ENCODE data around the gene RBBP5.
A peak's percentile ranks its signal among the peaks of the same experiment; 100 is the strongest.

RBBP5 gene

GRCh38 chr1:205121660-205122488 lies at the start of gene RBBP5:
RBBP5 (minus strand) TSS chr1:205121978; CDS start chr1:205121873, 105 bp downstream.
- peak within 1 kb of the TSS; percentile 77 for H3K4me3 ChIP-seq (IDR thresholded peaks at IDR 0.05; ENCODE audit: insufficient read depth, low read depth, low read length)
- H3K27me3 ChIP-seq (ENCODE audit: insufficient read depth, low read depth), result no peaks in the 10 kb centered on the region
- H3K79me2 ChIP-seq (ENCODE audit: insufficient read depth, low read depth), result peaks cover 43% of the 10 kb centered on the region
- TF ChIP-seq, protein P1, sequence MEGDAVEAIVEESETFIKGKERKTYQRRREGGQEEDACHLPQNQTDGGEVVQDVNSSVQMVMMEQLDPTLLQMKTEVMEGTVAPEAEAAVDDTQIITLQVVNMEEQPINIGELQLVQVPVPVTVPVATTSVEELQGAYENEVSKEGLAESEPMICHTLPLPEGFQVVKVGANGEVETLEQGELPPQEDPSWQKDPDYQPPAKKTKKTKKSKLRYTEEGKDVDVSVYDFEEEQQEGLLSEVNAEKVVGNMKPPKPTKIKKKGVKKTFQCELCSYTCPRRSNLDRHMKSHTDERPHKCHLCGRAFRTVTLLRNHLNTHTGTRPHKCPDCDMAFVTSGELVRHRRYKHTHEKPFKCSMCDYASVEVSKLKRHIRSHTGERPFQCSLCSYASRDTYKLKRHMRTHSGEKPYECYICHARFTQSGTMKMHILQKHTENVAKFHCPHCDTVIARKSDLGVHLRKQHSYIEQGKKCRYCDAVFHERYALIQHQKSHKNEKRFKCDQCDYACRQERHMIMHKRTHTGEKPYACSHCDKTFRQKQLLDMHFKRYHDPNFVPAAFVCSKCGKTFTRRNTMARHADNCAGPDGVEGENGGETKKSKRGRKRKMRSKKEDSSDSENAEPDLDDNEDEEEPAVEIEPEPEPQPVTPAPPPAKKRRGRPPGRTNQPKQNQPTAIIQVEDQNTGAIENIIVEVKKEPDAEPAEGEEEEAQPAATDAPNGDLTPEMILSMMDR (conservative IDR thresholded peaks at IDR 0.05; ENCODE audit: low read depth, low read length), result peak; percentile 67; the same call in 1 of the 2 replicates
- peak within 1 kb of the TSS; percentile 85 for H3K4me2 ChIP-seq
- H2AFZ ChIP-seq (ENCODE audit: low read depth), result peak within 1 kb of the TSS; percentile 82
- peak within 1 kb of the TSS; percentile 67 for H3K27ac ChIP-seq
- H3K9ac ChIP-seq, result peak within 1 kb of the TSS; percentile 68
- H3K36me3 ChIP-seq (ENCODE audit: insufficient read depth), result peaks cover 6% of the 10 kb centered on the region; the same call in 1 of the 2 replicates
- H3K4me1 ChIP-seq (ENCODE audit: low read depth, poor library complexity, severe bottlenecking), result peaks cover 36% of the 10 kb centered on the region
- H4K20me1 ChIP-seq (ENCODE audit: insufficient read depth), result no peaks in the 10 kb centered on the region

DNA sequence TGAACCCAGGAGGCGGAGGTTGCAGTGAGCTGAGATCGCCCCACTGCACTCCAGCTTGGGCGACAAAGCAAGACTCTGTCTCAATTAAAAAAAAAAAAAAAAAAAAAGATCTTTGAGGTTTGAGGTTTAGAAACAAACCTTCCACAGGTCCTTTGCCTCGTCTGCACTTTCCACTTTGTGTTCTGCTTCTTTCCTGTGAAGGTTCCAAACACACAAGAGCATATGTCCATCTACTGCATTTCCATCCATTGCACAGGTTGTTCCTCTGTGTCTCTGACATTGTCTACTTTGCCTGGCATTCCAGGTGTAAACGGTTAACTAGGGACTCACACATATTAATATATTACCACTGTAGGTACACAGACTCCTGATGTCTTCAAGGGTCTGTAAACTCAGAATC lies 49.6 kb upstream of the RBBP5 start:
- Histone ChIP-seq H3K27ac (peak overlapping the region; percentile 32; the same call in 1 of the 2 replicates), H3K4me3 (IDR thresholded peaks at IDR 0.05; ENCODE audit: insufficient read depth, low read depth, low read length) (no peak overlapping the region), H3K27me3 (ENCODE audit: insufficient read depth, low read depth) (no peaks in the 10 kb centered on the region), H3K4me1 (ENCODE audit: low read depth, poor library complexity, severe bottlenecking) (peaks cover 39% of the 10 kb centered on the region), H3K79me2 (ENCODE audit: insufficient read depth, low read depth) (no peaks in the 10 kb centered on the region), H3K36me3 (ENCODE audit: insufficient read depth) (no peaks in the 10 kb centered on the region), H3K4me2 (peak overlapping the region; percentile 32; the same call in 1 of the 2 replicates), H3K9ac (no peak overlapping the region), H4K20me1 (ENCODE audit: insufficient read depth) (no peaks in the 10 kb centered on the region), H2AFZ (ENCODE audit: low read depth) (no peak overlapping the region)
- TF ChIP-seq, protein P1 (conservative IDR thresholded peaks at IDR 0.05; ENCODE audit: low read depth, low read length), result no peak

DNA sequence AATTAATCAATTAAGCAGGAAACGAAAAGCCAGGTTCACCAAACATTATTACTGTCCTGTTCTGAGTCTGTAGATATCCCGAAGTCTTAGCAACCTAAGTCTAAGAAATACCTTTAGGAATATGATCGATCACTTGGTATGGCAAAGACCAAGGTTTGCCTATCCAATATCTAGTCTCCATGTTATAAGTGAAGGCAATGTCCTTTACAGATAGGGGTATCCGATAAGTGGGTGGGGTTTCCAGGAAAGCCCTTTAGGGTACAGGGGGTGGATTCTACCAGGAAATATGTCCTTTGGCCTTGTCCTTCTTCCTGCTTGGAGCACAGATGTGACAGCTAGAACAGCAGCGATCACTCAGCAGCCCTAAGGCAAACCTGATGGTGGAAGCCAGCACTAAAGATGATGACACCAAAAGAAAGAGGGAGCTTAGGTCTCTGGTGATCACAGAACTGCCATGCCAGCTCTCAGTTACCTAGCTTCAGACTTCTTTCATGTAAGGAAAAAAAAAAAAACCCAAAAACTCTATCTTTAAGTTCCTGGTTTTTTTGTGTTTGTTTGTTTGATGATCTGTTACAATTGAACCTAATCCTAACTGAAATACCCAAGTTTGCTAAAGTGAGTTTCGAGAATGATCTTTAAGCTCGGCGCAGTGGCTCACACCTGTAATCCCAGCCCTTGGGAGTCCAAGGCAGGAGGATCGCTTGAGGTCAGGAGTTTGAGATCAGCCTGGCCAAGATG lies 48.9 kb upstream of the RBBP5 start:
- Histone ChIP-seq H3K4me1 (ENCODE audit: low read depth, poor library complexity, severe bottlenecking) (peaks cover 39% of the 10 kb centered on the region), H3K27ac (peak overlapping the region; percentile 32; the same call in 1 of the 2 replicates), H3K9ac (no peak overlapping the region), H3K4me3 (IDR thresholded peaks at IDR 0.05; ENCODE audit: insufficient read depth, low read depth, low read length) (no peak overlapping the region), H3K36me3 (ENCODE audit: insufficient read depth) (no peaks in the 10 kb centered on the region), H3K27me3 (ENCODE audit: insufficient read depth, low read depth) (no peaks in the 10 kb centered on the region), H2AFZ (ENCODE audit: low read depth) (no peak overlapping the region), H3K79me2 (ENCODE audit: insufficient read depth, low read depth) (no peaks in the 10 kb centered on the region), H4K20me1 (ENCODE audit: insufficient read depth) (no peaks in the 10 kb centered on the region), H3K4me2 (peak overlapping the region; percentile 4; the same call in 1 of the 2 replicates)
- TF ChIP-seq, protein P1 (conservative IDR thresholded peaks at IDR 0.05; ENCODE audit: low read depth, low read length), result no peak

DNA sequence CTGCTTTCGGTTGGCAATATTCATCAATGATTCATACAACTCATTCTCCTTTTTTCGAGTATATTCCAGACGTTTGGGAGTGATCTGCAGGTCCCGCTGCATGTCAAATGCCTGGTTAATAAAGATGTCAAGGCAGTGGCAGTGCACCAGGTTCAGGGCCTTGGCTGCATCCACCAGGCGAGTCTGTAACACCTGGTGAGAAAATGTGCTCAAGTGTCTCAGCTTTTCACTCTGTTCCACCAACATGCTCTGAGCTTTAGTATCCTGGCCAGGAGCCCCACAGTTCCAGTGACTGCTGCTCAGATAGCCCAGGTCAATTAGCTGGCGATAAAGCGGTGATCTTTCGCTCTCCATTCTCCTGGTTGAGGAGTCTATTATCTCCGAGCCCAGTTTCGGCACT lies 47.5 kb upstream of the RBBP5 start:
- Histone ChIP-seq H3K4me3 (IDR thresholded peaks at IDR 0.05; ENCODE audit: insufficient read depth, low read depth, low read length) (no peak overlapping the region), H3K27me3 (ENCODE audit: insufficient read depth, low read depth) (no peaks in the 10 kb centered on the region), H3K4me1 (ENCODE audit: low read depth, poor library complexity, severe bottlenecking) (peaks cover 39% of the 10 kb centered on the region), H3K79me2 (ENCODE audit: insufficient read depth, low read depth) (no peaks in the 10 kb centered on the region), H3K4me2 (no peak overlapping the region), H4K20me1 (ENCODE audit: insufficient read depth) (no peaks in the 10 kb centered on the region), H3K36me3 (ENCODE audit: insufficient read depth) (no peaks in the 10 kb centered on the region), H3K9ac (no peak overlapping the region), H3K27ac (no peak overlapping the region), H2AFZ (ENCODE audit: low read depth) (no peak overlapping the region)
- TF ChIP-seq, protein P1 (conservative IDR thresholded peaks at IDR 0.05; ENCODE audit: low read depth, low read length), result no peak
